Mesothelial cell of epicardium (in vitro differentiated cells): ENCODE measurements around the gene SERPINB6. TPM values are rescaled to one million over a fixed set of nuclear protein-coding genes. Genes with fewer than 3 reads are reported as not detected.

Source experiments
- DNase-seq, 2 experiments: peaks; one replicate each; pipeline ENCODE4 v3.0.0; 2021; ENCODE audit warnings: low spot score in 2 of 2; ENCODE audit not compliant: unreplicated experiment in 2 of 2
- H3K27ac Mint-ChIP-seq: 2 replicates; pipeline ENCODE4 v1.8.0; 2021; ENCODE audit warnings: mixed read lengths
- H3K27me3 Mint-ChIP-seq: 2 replicates; pipeline ENCODE4 v1.8.0; 2021; ENCODE audit warnings: low read depth, mixed read lengths
- H3K36me3 Mint-ChIP-seq: 2 replicates; pipeline ENCODE4 v1.8.0; 2021; ENCODE audit warnings: mixed read lengths
- H3K4me1 Mint-ChIP-seq: 2 replicates; pipeline ENCODE4 v1.8.0; 2021; ENCODE audit warnings: mixed read lengths
- H3K4me3 Mint-ChIP-seq: 2 replicates; pipeline ENCODE4 v1.8.0; 2021; ENCODE audit warnings: mild to moderate bottlenecking, moderate library complexity, mixed read lengths
- H3K9me3 Mint-ChIP-seq: 2 replicates; pipeline ENCODE4 v1.8.0; 2021; ENCODE audit warnings: mixed read lengths
- CTCF ChIP-seq: fragments of 200-600 bp; sonication (generic); IDR thresholded peaks from one replicate; pipeline ENCODE4 v1.5.0; 2021; ENCODE audit warnings: antibody characterized with exemption; ENCODE audit not compliant: unreplicated experiment
- total RNA-seq: library from RNA; stranded (reverse); gene quantifications from 3 replicates; pipeline ENCODE4 v1.2.1, GENCODE V29; 2021

SERPINB6 gene
- total RNA-seq = 91.4 to 96.8 TPM (median 93.4 TPM) in 3 replicates

- peak; percentile 55 to 70 for DNase-seq
- Mint-ChIP-seq H3K36me3 (peaks cover 9% of the 10 kb centered on the region), H3K27me3 (no peaks in the 10 kb centered on the region), H3K27ac (peak within 1 kb of the TSS; percentile 94), H3K9me3 (peaks cover 5% of the 10 kb centered on the region), H3K4me3 (peak within 1 kb of the TSS; percentile 87), H3K4me1 (peaks cover 42% of the 10 kb centered on the region)
- TF ChIP-seq CTCF = no peak
Observed at GRCh38 chr6:2971420-2972218, at the start of gene SERPINB6. Gene SERPINB6, minus strand, starts transcription at chr6:2971567. Its CDS starts 12,235 bp downstream, at chr6:2959332.

- H3K36me3 Mint-ChIP-seq = peaks cover 41% of the 10 kb centered on the region
- H3K4me3 Mint-ChIP-seq = no peak overlapping the region
- peaks cover 6% of the 10 kb centered on the region for H3K4me1 Mint-ChIP-seq
- H3K27me3 Mint-ChIP-seq = no peaks in the 10 kb centered on the region
- no peak overlapping the region for H3K27ac Mint-ChIP-seq
- TF ChIP-seq CTCF = no peak
- DNase-seq = no peak
- peaks cover 14% of the 10 kb centered on the region for H3K9me3 Mint-ChIP-seq
Observed at GRCh38 chr6:3019749-3020320, 48.5 kb upstream of the SERPINB6 start.

GRCh38 chr6:3019065-3019464 lies 47.7 kb upstream of the SERPINB6 start:
- peaks cover 45% of the 10 kb centered on the region for H3K36me3 Mint-ChIP-seq
- no peak for TF ChIP-seq CTCF
- H3K9me3 Mint-ChIP-seq = peaks cover 14% of the 10 kb centered on the region
- H3K4me3 Mint-ChIP-seq = no peak overlapping the region
- no peak for DNase-seq
- H3K27me3 Mint-ChIP-seq = no peaks in the 10 kb centered on the region
- peaks cover 6% of the 10 kb centered on the region for H3K4me1 Mint-ChIP-seq
- H3K27ac Mint-ChIP-seq = no peak overlapping the region

GRCh38 chr6:3017304-3017703 lies 45.9 kb upstream of the SERPINB6 start:
- peaks cover 12% of the 10 kb centered on the region for H3K9me3 Mint-ChIP-seq
- no peaks in the 10 kb centered on the region for H3K27me3 Mint-ChIP-seq
- H3K4me1 Mint-ChIP-seq = no peaks in the 10 kb centered on the region
- DNase-seq = peak in 1 of 2 experiments; percentile 24
- H3K36me3 Mint-ChIP-seq = peaks cover 50% of the 10 kb centered on the region
- no peak for TF ChIP-seq CTCF
- no peak overlapping the region for H3K27ac Mint-ChIP-seq
- no peak overlapping the region for H3K4me3 Mint-ChIP-seq

GRCh38 chr6:3016473-3017280 lies 45.3 kb upstream of the SERPINB6 start:
- Mint-ChIP-seq H3K4me3 (no peak overlapping the region), H3K9me3 (peaks cover 18% of the 10 kb centered on the region), H3K36me3 (peaks cover 57% of the 10 kb centered on the region), H3K27ac (no peak overlapping the region), H3K4me1 (no peaks in the 10 kb centered on the region), H3K27me3 (no peaks in the 10 kb centered on the region)
- TF ChIP-seq CTCF = no peak
- DNase-seq = peak in 1 of 2 experiments; percentile 10
